MM.1S (cell line): Measurements from ENCODE around the gene RNF123.

Experiments used
- DNase-seq: peaks from one replicate; pipeline ENCODE4 v3.0.0-alpha.2; 2015
- H2AFZ ChIP-seq: fragments of 300-600 bp; sonication (generic); 2 replicates; pipeline ENCODE4 v1.6.0; 2016; ENCODE audit warnings: antibody characterized with exemption, low read length
- H3F3A ChIP-seq: fragments of 300-600 bp; sonication (generic); 2 replicates; pipeline ENCODE4 v1.6.1; 2016; ENCODE audit warnings: mild to moderate bottlenecking, antibody characterized with exemption, low read length, moderate library complexity, mixed read lengths; ENCODE audit not compliant: insufficient read depth
- H3K27ac ChIP-seq: fragments of 300-600 bp; sonication (generic); 2 replicates; pipeline ENCODE4 v1.5.1; 2016; ENCODE audit warnings: mild to moderate bottlenecking, low read length
- H3K27me3 ChIP-seq: fragments of 300-600 bp; sonication (generic); replicated peaks from 2 replicates; pipeline ENCODE4 v1.6.0; 2016; ENCODE audit warnings: low read length; ENCODE audit not compliant: insufficient read depth
- H3K36me3 ChIP-seq: fragments of 300-600 bp; sonication (generic); replicated peaks from 2 replicates; pipeline ENCODE4 v1.6.1; 2016; ENCODE audit warnings: mild to moderate bottlenecking, low read length, mixed read lengths; ENCODE audit not compliant: insufficient read depth
- H3K4me1 ChIP-seq: fragments of 300-600 bp; sonication (generic); 2 replicates; pipeline ENCODE4 v1.6.1; 2016; ENCODE audit warnings: low read length, mixed read lengths
- H3K4me2 ChIP-seq: fragments of 300-600 bp; sonication (generic); 2 replicates; pipeline ENCODE4 v1.6.0; 2016; ENCODE audit warnings: low read depth, low read length
- H3K4me3 ChIP-seq: fragments of 300-600 bp; sonication (generic); 2 replicates; pipeline ENCODE4 v1.5.1; 2016; ENCODE audit warnings: low read length, mixed read lengths
- H3K79me2 ChIP-seq: fragments of 300-600 bp; sonication (generic); 2 replicates; pipeline ENCODE4 v1.6.1; 2016; ENCODE audit warnings: mixed run types, low read length, mixed read lengths
- H3K9ac ChIP-seq: fragments of 300-600 bp; sonication (generic); 2 replicates; pipeline ENCODE4 v1.6.1; 2016; ENCODE audit warnings: low read length, mixed read lengths
- H3K9me2 ChIP-seq: fragments of 300-600 bp; sonication (generic); replicated peaks from 2 replicates; pipeline ENCODE4 v1.6.1; 2016; ENCODE audit warnings: mild to moderate bottlenecking, low read length, mixed read lengths; ENCODE audit not compliant: insufficient read depth
- H3K9me3 ChIP-seq: fragments of 300-600 bp; sonication (generic); replicated peaks from 2 replicates; pipeline ENCODE4 v1.6.1; 2016; ENCODE audit warnings: mild to moderate bottlenecking, low read length, mixed read lengths; ENCODE audit not compliant: insufficient read depth
- H4K20me1 ChIP-seq: fragments of 300-600 bp; sonication (generic); 2 replicates; pipeline ENCODE4 v1.6.1; 2016; ENCODE audit warnings: mild to moderate bottlenecking, low read length, moderate library complexity, mixed read lengths; ENCODE audit not compliant: insufficient read depth
- EZH2 ChIP-seq: fragments of 300-600 bp; sonication (generic); optimal IDR thresholded peaks from 2 replicates; pipeline ENCODE3; 2017; ENCODE audit warnings: low read depth, mild to moderate bottlenecking, antibody characterized with exemption, low read length, mixed read lengths
- EZH2phosphoT487 ChIP-seq: fragments of 300-600 bp; sonication (generic); IDR thresholded peaks from 2 replicates; pipeline ENCODE4 v1.6.1; 2018; ENCODE audit warnings: antibody characterized with exemption, low read length
- TF ChIP-seq, protein P1 (sequence below): fragments of 300-600 bp; sonication (generic); IDR thresholded peaks from 2 replicates; pipeline ENCODE4 v1.5.1; 2016; ENCODE audit warnings: antibody characterized with exemption, low read length, mixed read lengths

Gene RNF123

DNA sequence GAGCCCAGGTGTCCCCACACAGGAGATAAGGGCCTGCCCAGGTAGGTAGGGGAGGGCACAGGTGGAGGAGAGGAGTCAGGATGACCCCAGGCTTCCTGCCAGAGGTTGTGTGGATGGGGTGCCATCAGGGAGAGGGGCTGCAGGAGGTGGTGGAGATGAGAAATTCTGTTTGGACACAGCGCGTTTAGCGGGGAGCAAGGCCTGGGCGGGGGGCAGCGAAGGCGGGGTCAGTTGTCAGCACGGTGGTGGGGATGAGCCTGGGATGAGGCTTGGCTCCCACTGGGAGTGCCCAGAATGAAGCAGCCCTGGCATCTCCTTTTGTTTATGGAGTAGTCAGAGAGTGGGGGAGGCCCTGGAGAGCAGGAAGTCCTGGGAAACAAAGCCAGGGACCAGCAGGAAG, 14.6 kb downstream of the RNF123 start:
- H3F3A ChIP-seq = no peaks in the 10 kb centered on the region
- H3K4me1 ChIP-seq = no peaks in the 10 kb centered on the region
- DNase-seq = no peak
- H3K4me3 ChIP-seq = no peak overlapping the region
- TF ChIP-seq EZH2phosphoT487 (no peak), EZH2 (no peak)
- TF ChIP-seq, protein P1, sequence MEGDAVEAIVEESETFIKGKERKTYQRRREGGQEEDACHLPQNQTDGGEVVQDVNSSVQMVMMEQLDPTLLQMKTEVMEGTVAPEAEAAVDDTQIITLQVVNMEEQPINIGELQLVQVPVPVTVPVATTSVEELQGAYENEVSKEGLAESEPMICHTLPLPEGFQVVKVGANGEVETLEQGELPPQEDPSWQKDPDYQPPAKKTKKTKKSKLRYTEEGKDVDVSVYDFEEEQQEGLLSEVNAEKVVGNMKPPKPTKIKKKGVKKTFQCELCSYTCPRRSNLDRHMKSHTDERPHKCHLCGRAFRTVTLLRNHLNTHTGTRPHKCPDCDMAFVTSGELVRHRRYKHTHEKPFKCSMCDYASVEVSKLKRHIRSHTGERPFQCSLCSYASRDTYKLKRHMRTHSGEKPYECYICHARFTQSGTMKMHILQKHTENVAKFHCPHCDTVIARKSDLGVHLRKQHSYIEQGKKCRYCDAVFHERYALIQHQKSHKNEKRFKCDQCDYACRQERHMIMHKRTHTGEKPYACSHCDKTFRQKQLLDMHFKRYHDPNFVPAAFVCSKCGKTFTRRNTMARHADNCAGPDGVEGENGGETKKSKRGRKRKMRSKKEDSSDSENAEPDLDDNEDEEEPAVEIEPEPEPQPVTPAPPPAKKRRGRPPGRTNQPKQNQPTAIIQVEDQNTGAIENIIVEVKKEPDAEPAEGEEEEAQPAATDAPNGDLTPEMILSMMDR = no peak
- H3K9me3 ChIP-seq = no peaks in the 10 kb centered on the region
- no peak overlapping the region for H3K27ac ChIP-seq
- no peak overlapping the region for H3K4me2 ChIP-seq
- no peak overlapping the region for H3K9ac ChIP-seq
- H3K27me3 ChIP-seq = no peaks in the 10 kb centered on the region
- H2AFZ ChIP-seq = no peak overlapping the region
- no peaks in the 10 kb centered on the region for H3K79me2 ChIP-seq
- no peaks in the 10 kb centered on the region for H3K36me3 ChIP-seq
- H3K9me2 ChIP-seq = no peaks in the 10 kb centered on the region
- no peaks in the 10 kb centered on the region for H4K20me1 ChIP-seq

DNA sequence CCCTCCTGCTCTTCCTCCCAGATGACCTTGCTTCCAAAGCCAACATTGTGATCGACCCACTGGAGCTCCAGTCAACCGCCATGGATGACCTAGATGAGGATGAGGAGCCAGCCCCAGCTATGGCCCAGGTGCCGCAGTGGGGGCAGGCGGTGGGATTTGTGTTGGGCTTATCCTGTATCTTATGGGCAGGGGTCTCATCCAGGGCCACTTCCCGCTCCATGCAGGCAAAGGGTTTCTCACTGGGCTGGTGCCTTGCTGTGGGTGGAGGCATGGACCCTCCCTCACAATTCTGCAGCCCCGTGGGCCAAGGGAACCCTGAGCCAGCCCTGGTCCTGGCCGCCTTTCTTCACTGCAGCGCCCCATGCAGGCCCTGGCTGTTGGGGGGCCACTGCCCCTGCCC, 15.3 kb downstream of the RNF123 start:
- Histone ChIP-seq H3K27me3 (no peaks in the 10 kb centered on the region), H3K36me3 (no peaks in the 10 kb centered on the region), H4K20me1 (no peaks in the 10 kb centered on the region), H2AFZ (no peak overlapping the region), H3K4me2 (no peak overlapping the region), H3K4me1 (no peaks in the 10 kb centered on the region), H3K4me3 (no peak overlapping the region), H3K9me2 (no peaks in the 10 kb centered on the region), H3K27ac (no peak overlapping the region), H3K9ac (no peak overlapping the region), H3K9me3 (no peaks in the 10 kb centered on the region), H3F3A (no peaks in the 10 kb centered on the region), H3K79me2 (no peaks in the 10 kb centered on the region)
- TF ChIP-seq EZH2 (no peak), EZH2phosphoT487 (no peak)
- TF ChIP-seq, protein P1 = no peak
- DNase-seq = no peak

DNA sequence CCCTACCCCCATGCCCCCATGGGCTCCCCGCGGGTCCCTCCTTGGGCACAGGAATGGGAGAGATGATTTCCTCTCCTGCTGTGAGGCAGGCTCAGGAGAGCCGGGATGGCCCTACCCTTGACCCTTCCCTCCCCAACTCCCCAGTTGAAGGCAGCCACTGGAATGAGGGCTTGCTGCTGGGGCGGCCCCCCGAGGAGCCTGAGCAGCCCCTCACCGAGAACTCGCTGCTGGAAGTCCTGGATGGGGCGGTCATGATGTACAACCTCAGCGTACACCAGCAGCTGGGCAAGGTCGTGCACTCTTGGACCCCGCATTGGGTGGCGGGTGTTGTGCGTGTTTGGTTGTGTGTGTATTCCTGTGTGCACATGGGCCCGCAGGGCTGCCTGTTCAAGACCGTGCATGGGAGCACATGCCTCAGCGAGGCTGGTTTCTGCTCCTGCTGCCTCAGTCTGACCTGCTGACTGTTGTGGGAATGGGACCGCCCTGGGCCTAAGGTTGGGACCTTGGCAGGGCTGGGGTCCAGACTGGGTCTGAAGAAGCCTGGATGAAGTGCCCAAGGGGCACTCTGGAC, 16.1 kb downstream of the RNF123 start:
- H3F3A ChIP-seq = no peaks in the 10 kb centered on the region
- no peaks in the 10 kb centered on the region for H3K36me3 ChIP-seq
- no peak overlapping the region for H3K9ac ChIP-seq
- H3K9me2 ChIP-seq = no peaks in the 10 kb centered on the region
- H3K4me2 ChIP-seq = no peak overlapping the region
- no peak overlapping the region for H3K4me3 ChIP-seq
- no peaks in the 10 kb centered on the region for H3K27me3 ChIP-seq
- no peak overlapping the region for H2AFZ ChIP-seq
- H3K4me1 ChIP-seq = no peaks in the 10 kb centered on the region
- no peaks in the 10 kb centered on the region for H4K20me1 ChIP-seq
- H3K27ac ChIP-seq = no peak overlapping the region
- H3K9me3 ChIP-seq = no peaks in the 10 kb centered on the region
- H3K79me2 ChIP-seq = no peaks in the 10 kb centered on the region
- TF ChIP-seq, protein P1 = no peak
- TF ChIP-seq EZH2 (no peak), EZH2phosphoT487 (no peak)
- DNase-seq = no peak
